CD4-positive, alpha-beta T cell treated with Interleukin-4 for 4 hours (primary cell): ENCODE results near the gene PSMB8.
"Not testable (repeated sequence)": the region's sequence is repeated elsewhere in the genome, so short reads cannot be mapped to it uniquely, and the experiment has no call there.

Source experiments
- DNase-seq: peaks from one replicate; pipeline ENCODE4 v3.0.0-alpha.2; 2020

PSMB8 gene

GRCh38 chr6:32836873-32837272, 7.0 kb downstream of the PSMB8 start:
- DNase-seq: no peak

GRCh38 chr6:32835167-32835893, 8.5 kb downstream of the PSMB8 start:
- DNase-seq: no peak

GRCh38 chr6:32833664-32834063, 10.2 kb downstream of the PSMB8 start:
- no peak for DNase-seq

GRCh38 chr6:32832535-32832934, 11.3 kb downstream of the PSMB8 start:
- no peak for DNase-seq

GRCh38 chr6:32830936-32831335, 12.9 kb downstream of the PSMB8 start:
- DNase-seq: no peak

GRCh38 chr6:32830017-32830416, 13.8 kb downstream of the PSMB8 start:
- DNase-seq: no peak

GRCh38 chr6:32829495-32829894, 14.4 kb downstream of the PSMB8 start:
- no peak for DNase-seq

- no peak for DNase-seq
Measured at GRCh38 chr6:32827025-32827424, 16.8 kb downstream of the PSMB8 start.

- no peak for DNase-seq
Measured at GRCh38 chr6:32825966-32826365, 17.9 kb downstream of the PSMB8 start.

GRCh38 chr6:32819729-32820128, 24.1 kb downstream of the PSMB8 start:
- no peak for DNase-seq

- no peak for DNase-seq
Measured at GRCh38 chr6:32818867-32819266, 25.0 kb downstream of the PSMB8 start.

- DNase-seq: peak; percentile 31
Measured at GRCh38 chr6:32816746-32817204, 27.1 kb downstream of the PSMB8 start, which contains the start of gene HLA-DOB. Gene HLA-DOB, minus strand, starts transcription at chr6:32817002. Its CDS starts 51 bp downstream, at chr6:32816951.

GRCh38 chr6:32815996-32816395, 27.9 kb downstream of the PSMB8 start:
- no peak for DNase-seq

GRCh38 chr6:32815115-32815514, 28.7 kb downstream of the PSMB8 start:
- DNase-seq: no peak

- no peak for DNase-seq
Measured at GRCh38 chr6:32814145-32814544, 29.7 kb downstream of the PSMB8 start.

GRCh38 chr6:32809171-32809570, 34.7 kb downstream of the PSMB8 start:
- no peak for DNase-seq

- DNase-seq: no peak
Measured at GRCh38 chr6:32807020-32807580, 36.7 kb downstream of the PSMB8 start.

GRCh38 chr6:32805404-32805803, 38.4 kb downstream of the PSMB8 start:
- DNase-seq: not testable (repeated sequence)

- no peak for DNase-seq
Measured at GRCh38 chr6:32803416-32803815, 40.4 kb downstream of the PSMB8 start.

GRCh38 chr6:32799740-32800139, 44.1 kb downstream of the PSMB8 start:
- DNase-seq: no peak

- no peak for DNase-seq
Measured at GRCh38 chr6:32799168-32799567, 44.7 kb downstream of the PSMB8 start.

GRCh38 chr6:32796848-32797776, 46.7 kb downstream of the PSMB8 start:
- DNase-seq: peak; percentile 70

GRCh38 chr6:32794510-32794909, 49.3 kb downstream of the PSMB8 start:
- no peak for DNase-seq
